Neural progenitor cell (in vitro differentiated cells): ENCODE measurements around the gene ATP6V0E2. TPM values are rescaled to one million over a fixed set of nuclear protein-coding genes. Genes with fewer than 3 reads are reported as not detected.

Experiments
- DNase-seq: peaks from one replicate; pipeline ENCODE4 v3.0.0-alpha.2; 2016; ENCODE audit warnings: low spot score
- H2AFZ ChIP-seq: fragments of 200-600 bp; sonication (generic); replicated peaks from 2 replicates; pipeline ENCODE4 v1.6.1; 2016; ENCODE audit warnings: antibody characterized with exemption
- H3F3A ChIP-seq: fragments of 200-600 bp; sonication (generic); 2 replicates; pipeline ENCODE4 v1.6.1; 2016; ENCODE audit warnings: antibody characterized with exemption, low read depth
- H3K27ac ChIP-seq: fragments of 200-600 bp; sonication (generic); 2 replicates; pipeline ENCODE4 v1.5.1; 2016; ENCODE audit warnings: mild to moderate bottlenecking
- H3K27me3 ChIP-seq: fragments of 200-600 bp; sonication (generic); 2 replicates; pipeline ENCODE4 v1.6.1; 2016; ENCODE audit warnings: mild to moderate bottlenecking, moderate library complexity
- H3K36me3 ChIP-seq: fragments of 200-600 bp; sonication (generic); 2 replicates; pipeline ENCODE4 v1.5.1; 2016
- H3K4me1 ChIP-seq: fragments of 200-600 bp; sonication (generic); 2 replicates; pipeline ENCODE4 v1.6.1; 2016; ENCODE audit warnings: mixed run types
- H3K4me2 ChIP-seq: fragments of 200-600 bp; sonication (generic); 2 replicates; pipeline ENCODE4 v1.6.1; 2016
- H3K4me3 ChIP-seq: fragments of 200-600 bp; sonication (generic); 2 replicates; pipeline ENCODE4 v1.5.1; 2016
- H3K79me2 ChIP-seq: fragments of 200-600 bp; sonication (generic); 2 replicates; pipeline ENCODE4 v1.6.1; 2016; ENCODE audit warnings: low read depth
- H3K9ac ChIP-seq: fragments of 200-600 bp; sonication (generic); 2 replicates; pipeline ENCODE4 v1.6.1; 2016
- H3K9me3 ChIP-seq: fragments of 200-600 bp; sonication (generic); 2 replicates; pipeline ENCODE4 v1.5.1; 2016; ENCODE audit warnings: low read depth
- H4K20me1 ChIP-seq: fragments of 200-600 bp; sonication (generic); 2 replicates; pipeline ENCODE4 v1.6.1; 2016; ENCODE audit warnings: low read depth
- H3K27ac Mint-ChIP-seq: 3 replicates; pipeline ENCODE4 v1.8.0; 2021; ENCODE audit warnings: mixed read lengths
- H3K27me3 Mint-ChIP-seq: 2 replicates; pipeline ENCODE4 v1.8.0; 2022; ENCODE audit warnings: low read depth, mild to moderate bottlenecking, inconsistent platforms, moderate library complexity, mixed read lengths; ENCODE audit not compliant: insufficient read depth
- H3K36me3 Mint-ChIP-seq: 3 replicates; pipeline ENCODE4 v1.8.0; 2021; ENCODE audit warnings: mixed read lengths
- H3K4me1 Mint-ChIP-seq: 3 replicates; pipeline ENCODE4 v1.8.0; 2021; ENCODE audit warnings: mixed read lengths
- H3K4me3 Mint-ChIP-seq: 3 replicates; pipeline ENCODE4 v1.8.0; 2021; ENCODE audit warnings: mild to moderate bottlenecking, moderate library complexity, mixed read lengths
- H3K9me3 Mint-ChIP-seq: 3 replicates; pipeline ENCODE4 v1.8.0; 2020; ENCODE audit warnings: mixed read lengths
- CTCF ChIP-seq: fragments of 200-600 bp; sonication (generic); IDR thresholded peaks from 2 replicates; pipeline ENCODE4 v1.5.1; 2017; ENCODE audit warnings: antibody characterized with exemption, mild to moderate bottlenecking
- EZH2 ChIP-seq: fragments of 200-600 bp; sonication (generic); IDR thresholded peaks from 2 replicates; pipeline ENCODE4 v1.6.1; 2017; ENCODE audit warnings: antibody characterized with exemption, mild to moderate bottlenecking, moderate library complexity
- EZH2phosphoT487 ChIP-seq: fragments of 200-600 bp; sonication (generic); IDR thresholded peaks from 2 replicates; pipeline ENCODE4 v1.6.1; 2017; ENCODE audit warnings: antibody characterized with exemption
- total RNA-seq: library from RNA; depleted of rRNA; stranded (reverse); fragments of >200 nt; gene quantifications from 2 replicates; pipeline ENCODE4 v1.2.3, GENCODE V29; 2015; ENCODE audit warnings: low replicate concordance

ATP6V0E2 gene
- total RNA-seq, 1 donor from 2014 or later: 14.6 TPM

GRCh38 chr7:149869291-149869650 lies 4.5 kb upstream of the ATP6V0E2 start:
- Histone ChIP-seq H3K79me2 (no peaks in the 10 kb centered on the region), H3K36me3 (no peaks in the 10 kb centered on the region), H3K9ac (no peak overlapping the region), H4K20me1 (no peaks in the 10 kb centered on the region), H3K4me2 (no peak overlapping the region), H3K4me1 (peaks cover 2% of the 10 kb centered on the region), H3K27ac (no peak overlapping the region), H3F3A (peaks cover 14% of the 10 kb centered on the region), H3K27me3 (peaks cover 10% of the 10 kb centered on the region), H3K4me3 (no peak overlapping the region), H2AFZ (no peak overlapping the region), H3K9me3 (no peaks in the 10 kb centered on the region)
- no peak for DNase-seq
- Mint-ChIP-seq H3K9me3 (no peaks in the 10 kb centered on the region), H3K4me3 (no peak overlapping the region), H3K27me3 (peaks cover 12% of the 10 kb centered on the region), H3K27ac (no peak overlapping the region), H3K4me1 (peaks cover 15% of the 10 kb centered on the region), H3K36me3 (peaks cover 1% of the 10 kb centered on the region)
- TF ChIP-seq EZH2 (no peak), CTCF (no peak), EZH2phosphoT487 (no peak)

GRCh38 chr7:149869867-149870266 lies 3.9 kb upstream of the ATP6V0E2 start:
- Mint-ChIP-seq H3K36me3 (peaks cover 1% of the 10 kb centered on the region), H3K4me3 (no peak overlapping the region), H3K9me3 (no peaks in the 10 kb centered on the region), H3K27me3 (peaks cover 16% of the 10 kb centered on the region), H3K4me1 (peaks cover 21% of the 10 kb centered on the region), H3K27ac (peak overlapping the region; percentile 60)
- no peak for DNase-seq
- H3K4me2 ChIP-seq: no peak overlapping the region
- peaks cover 20% of the 10 kb centered on the region for H3F3A ChIP-seq
- peaks cover 16% of the 10 kb centered on the region for H3K27me3 ChIP-seq
- no peak overlapping the region for H3K9ac ChIP-seq
- no peak overlapping the region for H2AFZ ChIP-seq
- H3K79me2 ChIP-seq: no peaks in the 10 kb centered on the region
- peaks cover 7% of the 10 kb centered on the region for H3K4me1 ChIP-seq
- no peaks in the 10 kb centered on the region for H4K20me1 ChIP-seq
- no peak for TF ChIP-seq EZH2phosphoT487
- TF ChIP-seq CTCF: no peak
- no peak for TF ChIP-seq EZH2
- H3K9me3 ChIP-seq: no peaks in the 10 kb centered on the region
- H3K4me3 ChIP-seq: no peak overlapping the region
- no peak overlapping the region for H3K27ac ChIP-seq
- H3K36me3 ChIP-seq: no peaks in the 10 kb centered on the region

GRCh38 chr7:149870274-149870673 lies 3.5 kb upstream of the ATP6V0E2 start:
- Mint-ChIP-seq H3K27me3 (peaks cover 16% of the 10 kb centered on the region), H3K4me3 (no peak overlapping the region), H3K4me1 (peaks cover 24% of the 10 kb centered on the region), H3K9me3 (no peaks in the 10 kb centered on the region), H3K27ac (peak overlapping the region; percentile 11), H3K36me3 (peaks cover 1% of the 10 kb centered on the region)
- Histone ChIP-seq H3K36me3 (no peaks in the 10 kb centered on the region), H4K20me1 (no peaks in the 10 kb centered on the region), H3K4me3 (no peak overlapping the region), H3F3A (peaks cover 20% of the 10 kb centered on the region), H3K4me1 (peaks cover 7% of the 10 kb centered on the region), H3K27me3 (peaks cover 20% of the 10 kb centered on the region), H3K9ac (no peak overlapping the region), H3K9me3 (no peaks in the 10 kb centered on the region), H3K79me2 (no peaks in the 10 kb centered on the region), H2AFZ (no peak overlapping the region), H3K4me2 (no peak overlapping the region), H3K27ac (no peak overlapping the region)
- TF ChIP-seq EZH2 (no peak), EZH2phosphoT487 (no peak), CTCF (no peak)
- DNase-seq: no peak
